Smooth muscle cell (in vitro differentiated cells): ENCODE measurements around the gene SLC29A2. TPM values are rescaled to one million over a fixed set of nuclear protein-coding genes. Genes with fewer than 3 reads are reported as not detected.
A peak's percentile ranks its signal among the peaks of the same experiment; 100 is the strongest.

Experiments
- DNase-seq: peaks from one replicate; lab custom pipeline; 2025; ENCODE audit not compliant: unreplicated experiment; lab: John Stamatoyannopoulos, UW
- H2AFZ ChIP-seq: fragments of 200-600 bp; sonication (generic); 2 replicates; pipeline ENCODE4 v1.6.0; 2016; ENCODE audit warnings: antibody characterized with exemption, low read depth, mild to moderate bottlenecking
- H3F3A ChIP-seq: fragments of 200-600 bp; sonication (generic); 2 replicates; pipeline ENCODE4 v1.6.0; 2017; ENCODE audit warnings: antibody characterized with exemption, low read depth
- H3K27ac ChIP-seq: fragments of 200-600 bp; sonication (generic); 2 replicates; pipeline ENCODE4 v1.5.1; 2016; ENCODE audit warnings: low read depth, mild to moderate bottlenecking
- H3K27me3 ChIP-seq: fragments of 200-600 bp; sonication (generic); 2 replicates; pipeline ENCODE4 v1.6.1; 2016; ENCODE audit warnings: low read depth, mild to moderate bottlenecking
- H3K36me3 ChIP-seq: fragments of 200-600 bp; sonication (generic); 2 replicates; pipeline ENCODE4 v1.5.1; 2016; ENCODE audit warnings: low read depth
- H3K4me1 ChIP-seq: fragments of 200-600 bp; sonication (generic); 2 replicates; pipeline ENCODE4 v1.5.1; 2016; ENCODE audit warnings: low read depth
- H3K4me2 ChIP-seq: fragments of 200-600 bp; sonication (generic); 2 replicates; pipeline ENCODE4 v1.6.0; 2016; ENCODE audit warnings: mild to moderate bottlenecking
- H3K4me3 ChIP-seq: fragments of 200-600 bp; sonication (generic); 2 replicates; pipeline ENCODE4 v1.5.1; 2016; ENCODE audit warnings: mild to moderate bottlenecking
- H3K79me2 ChIP-seq: fragments of 200-600 bp; sonication (generic); 2 replicates; pipeline ENCODE4 v1.6.0; 2016; ENCODE audit warnings: low read depth, mild to moderate bottlenecking
- H3K9ac ChIP-seq: fragments of 200-600 bp; sonication (generic); 2 replicates; pipeline ENCODE4 v1.6.0; 2016; ENCODE audit warnings: low read depth
- H3K9me3 ChIP-seq: fragments of 200-600 bp; sonication (generic); replicated peaks from 2 replicates; pipeline ENCODE4 v1.5.1; 2016; ENCODE audit warnings: low read depth
- H4K20me1 ChIP-seq: fragments of 200-600 bp; sonication (generic); 2 replicates; pipeline ENCODE4 v1.6.0; 2016; ENCODE audit warnings: low read depth
- WGBS: methylation state at CpG from one replicate; pipeline ENCODE4 v1.1.7; 2016; ENCODE audit warnings: low lambda C conversion rate; 5-methylcytosine and 5-hydroxymethylcytosine counted together
- polyA plus RNA-seq: library from polyadenylated mRNA; unstranded; fragments of >200 nt; fragmentation: Nextera tagmentation; extraction: Ambion mirVana; gene quantifications from 2 replicates; pipeline ENCODE4 v1.2.1, GENCODE V29; 2016
- total RNA-seq: library from RNA; depleted of rRNA; stranded (reverse); fragments of >200 nt; gene quantifications from 2 replicates; pipeline ENCODE4 v1.2.3, GENCODE V29; 2014
- TF ChIP-seq, protein P1 (sequence below): fragments of 200-600 bp; sonication (generic); IDR thresholded peaks from 2 replicates; pipeline ENCODE4 v1.5.1; 2017; ENCODE audit warnings: borderline replicate concordance, mild to moderate bottlenecking, antibody characterized with exemption; ENCODE audit not compliant: insufficient read depth, poor library complexity, severe bottlenecking

SLC29A2 gene
- total and polyA plus RNA-seq, 2 experiments from 2014 or later, result 3.5 to 8.8 TPM

- under 1% methylated on average over 60 of the region's 101 CpGs for WGBS
- TF ChIP-seq, protein P1, sequence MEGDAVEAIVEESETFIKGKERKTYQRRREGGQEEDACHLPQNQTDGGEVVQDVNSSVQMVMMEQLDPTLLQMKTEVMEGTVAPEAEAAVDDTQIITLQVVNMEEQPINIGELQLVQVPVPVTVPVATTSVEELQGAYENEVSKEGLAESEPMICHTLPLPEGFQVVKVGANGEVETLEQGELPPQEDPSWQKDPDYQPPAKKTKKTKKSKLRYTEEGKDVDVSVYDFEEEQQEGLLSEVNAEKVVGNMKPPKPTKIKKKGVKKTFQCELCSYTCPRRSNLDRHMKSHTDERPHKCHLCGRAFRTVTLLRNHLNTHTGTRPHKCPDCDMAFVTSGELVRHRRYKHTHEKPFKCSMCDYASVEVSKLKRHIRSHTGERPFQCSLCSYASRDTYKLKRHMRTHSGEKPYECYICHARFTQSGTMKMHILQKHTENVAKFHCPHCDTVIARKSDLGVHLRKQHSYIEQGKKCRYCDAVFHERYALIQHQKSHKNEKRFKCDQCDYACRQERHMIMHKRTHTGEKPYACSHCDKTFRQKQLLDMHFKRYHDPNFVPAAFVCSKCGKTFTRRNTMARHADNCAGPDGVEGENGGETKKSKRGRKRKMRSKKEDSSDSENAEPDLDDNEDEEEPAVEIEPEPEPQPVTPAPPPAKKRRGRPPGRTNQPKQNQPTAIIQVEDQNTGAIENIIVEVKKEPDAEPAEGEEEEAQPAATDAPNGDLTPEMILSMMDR, result no peak
- H3K27me3 ChIP-seq, result no peaks in the 10 kb centered on the region
- no peaks in the 10 kb centered on the region for H3K36me3 ChIP-seq
- peak within 1 kb of the TSS; percentile 85 for H3K4me3 ChIP-seq
- peaks cover 26% of the 10 kb centered on the region for H3K79me2 ChIP-seq
- H3K27ac ChIP-seq, result peak within 1 kb of the TSS; percentile 52
- H3K4me2 ChIP-seq, result peak within 1 kb of the TSS; percentile 89
- peak within 1 kb of the TSS; percentile 73 for H2AFZ ChIP-seq
- peak within 1 kb of the TSS; percentile 69 for H3K9ac ChIP-seq
- no peaks in the 10 kb centered on the region for H4K20me1 ChIP-seq
- peaks cover 28% of the 10 kb centered on the region for H3K4me1 ChIP-seq
- H3K9me3 ChIP-seq, result no peaks in the 10 kb centered on the region
- no peaks in the 10 kb centered on the region for H3F3A ChIP-seq
- DNase-seq, result no peak
Measured at GRCh38 chr11:66347425-66348276, 23.9 kb downstream of the SLC29A2 start, which contains the start of gene B4GAT1. Gene B4GAT1 (minus strand): TSS chr11:66347629. CDS start chr11:66347545, 84 bp downstream.

DNA sequence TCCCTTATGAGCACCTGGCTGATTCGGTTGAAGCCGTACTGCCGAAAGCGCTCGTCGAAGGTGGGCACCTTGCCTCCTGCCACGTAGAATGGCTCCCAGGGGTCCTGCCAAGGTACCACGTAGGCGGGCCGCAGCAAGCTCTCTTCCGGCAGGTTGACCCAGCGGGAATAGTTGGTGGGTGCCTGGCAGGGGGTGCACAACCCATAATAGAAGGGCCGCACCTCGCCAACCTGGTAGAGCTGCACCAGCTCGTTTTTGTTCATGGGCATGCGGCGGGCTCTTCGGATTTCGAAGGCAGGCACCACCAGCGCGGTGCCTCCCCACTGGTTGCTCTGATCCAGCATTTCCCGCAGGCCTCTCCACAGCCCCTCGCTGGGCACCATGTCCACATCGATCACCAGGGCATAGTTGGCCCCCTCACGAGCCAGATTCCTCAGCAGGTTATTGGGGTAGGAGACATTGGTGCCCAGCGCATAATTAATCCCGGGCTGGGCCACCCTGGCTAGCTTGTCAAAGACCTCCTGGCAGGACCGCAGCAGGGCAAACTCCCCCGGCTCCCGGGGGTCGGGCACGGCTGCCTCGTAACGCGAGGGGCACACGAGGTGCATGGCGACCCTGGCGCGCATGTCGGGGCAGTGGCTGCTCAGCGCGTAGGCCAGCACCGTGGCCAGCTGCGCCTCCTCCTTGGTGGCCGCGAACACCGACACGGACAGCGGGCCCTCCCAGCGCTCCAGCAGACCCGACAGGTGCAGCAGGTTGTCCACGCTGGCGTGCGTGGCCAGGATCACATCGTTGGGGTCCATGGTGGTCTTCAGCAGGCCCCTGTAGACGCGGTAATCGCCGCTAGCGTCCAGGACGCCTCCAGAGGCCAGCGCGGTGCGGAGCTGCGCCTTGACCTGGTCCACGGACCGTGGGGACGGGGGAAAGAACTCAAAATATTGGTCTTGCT, 24.8 kb downstream of the SLC29A2 start:
- TF ChIP-seq, protein P1, result no peak
- Histone ChIP-seq H3K4me2 (peak overlapping the region; percentile 89), H4K20me1 (no peaks in the 10 kb centered on the region), H3K27ac (no peak overlapping the region), H3K9me3 (no peaks in the 10 kb centered on the region), H3F3A (no peaks in the 10 kb centered on the region), H3K36me3 (no peaks in the 10 kb centered on the region), H3K4me1 (peaks cover 28% of the 10 kb centered on the region), H2AFZ (peak overlapping the region; percentile 70), H3K79me2 (peaks cover 31% of the 10 kb centered on the region), H3K9ac (peak overlapping the region; percentile 69), H3K4me3 (peak overlapping the region; percentile 85), H3K27me3 (no peaks in the 10 kb centered on the region)
- 43% methylated on average over 59 of the region's 68 CpGs for WGBS
- no peak for DNase-seq

GRCh38 chr11:66345316-66345649, 26.3 kb downstream of the SLC29A2 start:
- TF ChIP-seq, protein P1, result no peak
- no peaks in the 10 kb centered on the region for H3K36me3 ChIP-seq
- no peaks in the 10 kb centered on the region for H4K20me1 ChIP-seq
- no peaks in the 10 kb centered on the region for H3K27me3 ChIP-seq
- peak overlapping the region; percentile 89 for H2AFZ ChIP-seq
- H3K9ac ChIP-seq, result peak overlapping the region; percentile 95
- peaks cover 28% of the 10 kb centered on the region for H3K4me1 ChIP-seq
- 13% methylated on average over 7 of the region's 7 CpGs for WGBS
- peak overlapping the region; percentile 88 for H3K27ac ChIP-seq
- H3K4me3 ChIP-seq, result peak overlapping the region; percentile 95
- H3K4me2 ChIP-seq, result peak overlapping the region; percentile 91
- H3K9me3 ChIP-seq, result no peaks in the 10 kb centered on the region
- peaks cover 31% of the 10 kb centered on the region for H3K79me2 ChIP-seq
- DNase-seq, result no peak
- no peaks in the 10 kb centered on the region for H3F3A ChIP-seq
